Neural cell (in vitro differentiated cells): ENCODE results near the gene GET3. TPM values are rescaled to one million over a fixed set of nuclear protein-coding genes. Genes with fewer than 3 reads are reported as not detected.
A peak's percentile ranks its signal among the peaks of the same experiment; 100 is the strongest.
"Not testable (repeated sequence)": the region's sequence is repeated elsewhere in the genome, so short reads cannot be mapped to it uniquely, and the experiment has no call there.

Experiments
- H2AFZ ChIP-seq: fragments of 200-600, 300-800 bp; sonication (generic), shearing (Covaris generic); 2 replicates; pipeline ENCODE4 v1.6.0; 2014; ENCODE audit warnings: low read depth, mild to moderate bottlenecking, antibody characterized with exemption, low read length, moderate library complexity
- H3F3A ChIP-seq: fragments of 200-600 bp; shearing (Covaris generic); 2 replicates; pipeline ENCODE4 v1.6.1; 2016; ENCODE audit warnings: mild to moderate bottlenecking, moderate library complexity, mixed read lengths, antibody characterized with exemption, low read length; ENCODE audit not compliant: insufficient read depth, poor library complexity, severe bottlenecking
- H3K27ac ChIP-seq: fragments of 200-600, 300-800 bp; sonication (generic), shearing (Covaris generic); 2 replicates; pipeline ENCODE4 v1.5.1; 2014; ENCODE audit warnings: mild to moderate bottlenecking, low read length, moderate library complexity
- H3K27me3 ChIP-seq: fragments of 300-800, 200-600 bp; sonication (generic), shearing (Covaris generic); 2 replicates; pipeline ENCODE4 v1.6.0; 2014; ENCODE audit warnings: mild to moderate bottlenecking, low read depth, low read length, moderate library complexity; ENCODE audit not compliant: insufficient read depth
- H3K36me3 ChIP-seq: fragments of 300-800, 200-600 bp; sonication (generic), shearing (Covaris generic); 2 replicates; pipeline ENCODE4 v1.5.1; 2014; ENCODE audit warnings: mild to moderate bottlenecking, antibody characterized with exemption, low read length, moderate library complexity; ENCODE audit not compliant: insufficient read depth
- H3K4me2 ChIP-seq: fragments of 300-800, 200-600 bp; sonication (generic), shearing (Covaris generic); 2 replicates; pipeline ENCODE4 v1.6.0; 2014; ENCODE audit warnings: mild to moderate bottlenecking, low read length
- H3K4me3 ChIP-seq: fragments of 300-800, 200-600 bp; sonication (generic), shearing (Covaris generic); 2 replicates; pipeline ENCODE4 v1.5.1; 2014; ENCODE audit warnings: mild to moderate bottlenecking, low read length, moderate library complexity
- H3K79me2 ChIP-seq: fragments of 200-600 bp; shearing (Covaris generic); replicated peaks from 2 replicates; pipeline ENCODE4 v1.6.0; 2014; ENCODE audit warnings: mild to moderate bottlenecking, low read length, moderate library complexity; ENCODE audit not compliant: insufficient read depth
- H3K9ac ChIP-seq: fragments of 300-800, 200-600 bp; sonication (generic), shearing (Covaris generic); 2 replicates; pipeline ENCODE4 v1.6.1; 2016; ENCODE audit warnings: mild to moderate bottlenecking, low read length, mixed read lengths
- H3K9me2 ChIP-seq: fragments of 200-600 bp; shearing (Covaris generic); 2 replicates; pipeline ENCODE4 v1.6.1; 2016; ENCODE audit warnings: mild to moderate bottlenecking, low read length, mixed read lengths; ENCODE audit not compliant: insufficient read depth
- H3K9me3 ChIP-seq: fragments of 200-600, 300-800 bp; sonication (generic), shearing (Covaris generic); 2 replicates; pipeline ENCODE4 v1.6.1; 2016; ENCODE audit warnings: mild to moderate bottlenecking, mixed run types, low read length, moderate library complexity, mixed read lengths
- H4K20me1 ChIP-seq: fragments of 200-600 bp; shearing (Covaris generic); 2 replicates; pipeline ENCODE4 v1.6.1; 2016; ENCODE audit warnings: mild to moderate bottlenecking, mixed run types; ENCODE audit not compliant: insufficient read depth
- EP300 ChIP-seq: fragments of 450-650 bp; conservative IDR thresholded peaks from 2 replicates; pipeline ENCODE4 v1.6.1; 2014; ENCODE audit warnings: antibody characterized with exemption, mild to moderate bottlenecking, moderate library complexity; ENCODE audit not compliant: poor library complexity, severe bottlenecking
- EZH2 ChIP-seq: fragments of 200-600, 300-800 bp; shearing (Covaris generic), sonication (generic); IDR thresholded peaks from 2 replicates; pipeline ENCODE4 v1.6.1; 2014; ENCODE audit warnings: antibody characterized with exemption, low read length, borderline replicate concordance, mild to moderate bottlenecking; ENCODE audit not compliant: insufficient read depth, poor library complexity, severe bottlenecking
- MXI1 ChIP-seq: fragments of 450-650 bp; conservative IDR thresholded peaks from 2 replicates; pipeline ENCODE4 v1.6.1; 2014; ENCODE audit warnings: antibody characterized with exemption, mild to moderate bottlenecking; ENCODE audit not compliant: poor library complexity, severe bottlenecking
- POLR2AphosphoS5 ChIP-seq: IDR thresholded peaks from 2 replicates; pipeline ENCODE4 v1.6.1; 2012
- SMC3 ChIP-seq: fragments of 450-650 bp; conservative IDR thresholded peaks from 2 replicates; pipeline ENCODE4 v1.6.1; 2014; ENCODE audit warnings: antibody characterized with exemption, mild to moderate bottlenecking, moderate library complexity; ENCODE audit not compliant: poor library complexity
- TAF1 ChIP-seq: IDR thresholded peaks from 2 replicates; pipeline ENCODE4 v1.6.1; 2012; ENCODE audit warnings: low read depth
- polyA plus RNA-seq: library from polyadenylated mRNA; depleted of rRNA; stranded (reverse); fragments of >200 nt; gene quantifications from 2 replicates; pipeline ENCODE4 v1.2.3, GENCODE V29; 2014
- TF ChIP-seq, protein P1 (sequence below): IDR thresholded peaks from 2 replicates; pipeline ENCODE4 v1.6.1; 2012; ENCODE audit warnings: borderline replicate concordance

GET3 gene
- polyA plus RNA-seq, 1 donor from 2014 or later: 89.6 TPM

DNA sequence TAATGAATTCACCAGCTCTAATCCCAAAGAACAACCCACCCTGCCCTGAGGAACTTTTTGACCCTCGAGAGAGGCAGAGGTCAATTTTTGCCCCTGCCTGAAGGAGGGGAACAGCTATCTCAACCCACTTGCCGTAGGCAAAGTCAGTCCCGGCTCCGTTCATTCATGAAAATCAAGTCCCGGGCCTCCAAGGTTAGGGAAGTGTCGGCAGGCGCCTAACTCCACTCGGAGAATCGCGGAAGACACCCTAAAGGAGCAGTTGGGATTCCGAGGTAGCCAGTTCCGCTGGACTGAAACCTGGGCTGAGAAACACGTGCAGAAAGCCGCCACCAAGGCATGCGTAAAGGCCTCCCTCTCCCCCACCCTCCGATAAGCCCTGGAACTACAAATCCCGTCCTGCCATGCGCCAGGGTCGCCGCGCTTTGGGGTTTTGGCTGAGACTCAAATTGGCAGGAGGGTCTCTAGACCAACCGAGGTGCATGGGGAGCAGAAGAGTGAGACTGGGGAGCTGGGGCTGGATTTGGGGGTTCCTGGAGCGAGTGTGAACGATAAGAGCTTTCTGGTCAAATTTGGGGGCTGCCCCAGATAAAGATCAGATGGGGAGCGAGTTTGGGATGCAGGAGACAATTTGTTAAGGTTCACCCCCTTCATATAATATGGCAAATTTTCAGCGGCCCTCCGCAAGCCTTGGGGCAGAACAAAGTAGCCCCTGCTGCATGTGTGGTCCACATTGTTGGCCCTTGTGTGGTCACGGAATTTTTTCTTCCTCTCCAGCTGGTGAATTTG, 13.5 kb upstream of the GET3 start, which contains the start of gene TNPO2:
Gene TNPO2, minus strand, starts transcription at position 292 of the 786 bp plus-strand sequence. CDS start 2,955 bp downstream, outside the sequence.
- Histone ChIP-seq H3K79me2 (peaks cover 27% of the 10 kb centered on the region), H3K27ac (peak within 1 kb of the TSS; percentile 87), H3K9me3 (no peaks in the 10 kb centered on the region), H3F3A (peaks cover 5% of the 10 kb centered on the region), H3K4me3 (peak within 1 kb of the TSS; percentile 85), H2AFZ (peak within 1 kb of the TSS; percentile 77), H4K20me1 (no peaks in the 10 kb centered on the region), H3K9me2 (no peaks in the 10 kb centered on the region), H3K36me3 (no peaks in the 10 kb centered on the region), H3K27me3 (no peaks in the 10 kb centered on the region), H3K9ac (peak within 1 kb of the TSS; percentile 87), H3K4me2 (peak within 1 kb of the TSS; percentile 99)
- TF ChIP-seq MXI1: peak; percentile 99
- TF ChIP-seq SMC3: no peak
- TF ChIP-seq, protein P1, sequence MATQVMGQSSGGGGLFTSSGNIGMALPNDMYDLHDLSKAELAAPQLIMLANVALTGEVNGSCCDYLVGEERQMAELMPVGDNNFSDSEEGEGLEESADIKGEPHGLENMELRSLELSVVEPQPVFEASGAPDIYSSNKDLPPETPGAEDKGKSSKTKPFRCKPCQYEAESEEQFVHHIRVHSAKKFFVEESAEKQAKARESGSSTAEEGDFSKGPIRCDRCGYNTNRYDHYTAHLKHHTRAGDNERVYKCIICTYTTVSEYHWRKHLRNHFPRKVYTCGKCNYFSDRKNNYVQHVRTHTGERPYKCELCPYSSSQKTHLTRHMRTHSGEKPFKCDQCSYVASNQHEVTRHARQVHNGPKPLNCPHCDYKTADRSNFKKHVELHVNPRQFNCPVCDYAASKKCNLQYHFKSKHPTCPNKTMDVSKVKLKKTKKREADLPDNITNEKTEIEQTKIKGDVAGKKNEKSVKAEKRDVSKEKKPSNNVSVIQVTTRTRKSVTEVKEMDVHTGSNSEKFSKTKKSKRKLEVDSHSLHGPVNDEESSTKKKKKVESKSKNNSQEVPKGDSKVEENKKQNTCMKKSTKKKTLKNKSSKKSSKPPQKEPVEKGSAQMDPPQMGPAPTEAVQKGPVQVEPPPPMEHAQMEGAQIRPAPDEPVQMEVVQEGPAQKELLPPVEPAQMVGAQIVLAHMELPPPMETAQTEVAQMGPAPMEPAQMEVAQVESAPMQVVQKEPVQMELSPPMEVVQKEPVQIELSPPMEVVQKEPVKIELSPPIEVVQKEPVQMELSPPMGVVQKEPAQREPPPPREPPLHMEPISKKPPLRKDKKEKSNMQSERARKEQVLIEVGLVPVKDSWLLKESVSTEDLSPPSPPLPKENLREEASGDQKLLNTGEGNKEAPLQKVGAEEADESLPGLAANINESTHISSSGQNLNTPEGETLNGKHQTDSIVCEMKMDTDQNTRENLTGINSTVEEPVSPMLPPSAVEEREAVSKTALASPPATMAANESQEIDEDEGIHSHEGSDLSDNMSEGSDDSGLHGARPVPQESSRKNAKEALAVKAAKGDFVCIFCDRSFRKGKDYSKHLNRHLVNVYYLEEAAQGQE: no peak
- no peak for TF ChIP-seq EZH2
- peak; percentile 25 for TF ChIP-seq POLR2AphosphoS5
- TF ChIP-seq EP300: no peak
- no peak for TF ChIP-seq TAF1

DNA sequence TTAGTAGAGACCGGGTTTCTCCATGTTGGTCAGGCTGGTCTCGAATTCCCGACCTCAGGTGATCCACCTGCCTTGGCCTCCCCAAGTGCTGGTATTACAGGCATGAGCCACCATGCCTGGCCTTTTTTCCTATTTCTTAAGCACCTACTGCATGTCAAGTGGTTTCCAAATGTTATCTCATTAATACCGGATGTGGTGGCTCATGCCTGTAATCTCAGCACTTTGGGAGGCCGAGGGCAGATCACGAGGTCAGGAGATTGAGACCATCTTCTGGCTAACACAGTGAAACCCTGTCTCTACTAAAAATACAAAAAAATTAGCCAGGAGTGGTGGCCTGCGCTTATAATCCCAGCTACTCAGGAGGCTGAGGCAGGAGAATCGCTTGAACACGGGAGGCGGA, 11.7 kb upstream of the GET3 start:
- not testable (repeated sequence) for H3K4me3 ChIP-seq, H3K27me3 ChIP-seq, H3K27ac ChIP-seq, H2AFZ ChIP-seq, H4K20me1 ChIP-seq, H3K9ac ChIP-seq, H3K4me2 ChIP-seq, H3F3A ChIP-seq, H3K9me3 ChIP-seq, H3K9me2 ChIP-seq, H3K36me3 ChIP-seq
- H3K79me2 ChIP-seq: peaks cover 11% of the 10 kb centered on the region

DNA sequence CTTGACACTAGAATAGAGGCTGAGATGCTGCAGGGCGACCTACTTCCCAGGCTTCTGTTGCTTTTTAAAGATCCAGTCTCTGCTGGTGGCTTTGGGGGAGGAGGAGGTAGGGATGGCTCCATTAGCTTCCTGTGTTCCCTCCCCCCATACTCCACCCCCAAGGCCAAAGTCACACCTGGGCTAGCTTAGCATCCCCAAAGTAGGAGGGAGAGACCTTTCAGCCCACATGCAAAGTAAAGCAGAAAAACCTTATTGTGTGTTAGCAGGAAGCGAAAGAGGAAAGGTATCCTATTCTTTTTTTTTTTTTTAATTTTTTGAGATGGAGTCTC, 10.3 kb upstream of the GET3 start:
- Histone ChIP-seq H3K9me3 (no peaks in the 10 kb centered on the region), H2AFZ (no peak overlapping the region), H3K9ac (no peak overlapping the region), H3K36me3 (no peaks in the 10 kb centered on the region), H3K9me2 (no peaks in the 10 kb centered on the region), H3K4me2 (no peak overlapping the region), H3K4me3 (no peak overlapping the region), H4K20me1 (no peaks in the 10 kb centered on the region), H3F3A (peaks cover 5% of the 10 kb centered on the region), H3K27ac (no peak overlapping the region), H3K27me3 (no peaks in the 10 kb centered on the region), H3K79me2 (peaks cover 9% of the 10 kb centered on the region)
- TF ChIP-seq EZH2 (no peak), SMC3 (no peak)
